Keratinocyte (primary cell): ENCODE data around the gene CHAMP1. TPM values are rescaled to one million over a fixed set of nuclear protein-coding genes. Genes with fewer than 3 reads are reported as not detected.
"Not testable (repeated sequence)": the region's sequence is repeated elsewhere in the genome, so short reads cannot be mapped to it uniquely, and the experiment has no call there.

Experiments
- DNase-seq: peaks from one replicate; pipeline ENCODE4 v3.0.0-alpha.2; 2011; ENCODE audit warnings: low read depth, missing footprints, low spot score
- FAIRE-seq: peaks from 2 replicates; lab custom pipeline; 2011; peaks lifted over from hg19 to GRCh38; lab: Jason Lieb, UNC
- H2AFZ ChIP-seq: 2 replicates; pipeline ENCODE4 v1.6.0; 2012; ENCODE audit warnings: low read length, control low read depth, inconsistent platforms; ENCODE audit not compliant: control insufficient read depth
- H3K27ac ChIP-seq: 2 replicates; pipeline ENCODE4 v1.5.1; 2011; ENCODE audit warnings: low read length; ENCODE audit not compliant: control insufficient read depth, insufficient read depth
- H3K27me3 ChIP-seq: 3 replicates; pipeline ENCODE4 v1.6.0; 2011; ENCODE audit warnings: low read length; ENCODE audit not compliant: control insufficient read depth, insufficient read depth; ENCODE audit errors: extremely low read depth
- H3K36me3 ChIP-seq, 2 experiments: 2 replicates in 1 of 2; 3 replicates in 1 of 2; pipeline ENCODE4 v1.5.1; 2011; ENCODE audit warnings: low read length in 2 of 2, mild to moderate bottlenecking in 1 of 2; ENCODE audit not compliant: control insufficient read depth in 2 of 2, insufficient read depth in 2 of 2; ENCODE audit errors: extremely low read depth in 1 of 2
- H3K4me1 ChIP-seq: 3 replicates; pipeline ENCODE4 v1.5.1; 2011; ENCODE audit warnings: low read length; ENCODE audit not compliant: control insufficient read depth, insufficient read depth; ENCODE audit errors: extremely low read depth
- H3K4me2 ChIP-seq: 3 replicates; pipeline ENCODE4 v1.6.0; 2011; ENCODE audit warnings: low read depth, low read length; ENCODE audit not compliant: control insufficient read depth, insufficient read depth; ENCODE audit errors: extremely low read depth
- H3K4me3 ChIP-seq, 3 experiments: fragments of 200-600 bp in 1 of 3; sonication (generic) in 1 of 3; 2 replicates in 2 of 3; 3 replicates in 1 of 3; pipeline ENCODE4 v1.5.1; 2011 to 2016; ENCODE audit warnings: low read length in 3 of 3, mild to moderate bottlenecking in 3 of 3, control low read depth in 2 of 3, inconsistent platforms in 1 of 3, low read depth in 1 of 3, mixed read lengths in 1 of 3, mixed run types in 1 of 3, moderate library complexity in 1 of 3; ENCODE audit not compliant: control insufficient read depth in 2 of 3, insufficient read depth in 2 of 3; ENCODE audit errors: extremely low read depth in 1 of 3
- H3K79me2 ChIP-seq: 2 replicates; pipeline ENCODE4 v1.6.0; 2012; ENCODE audit warnings: low read length; ENCODE audit not compliant: control insufficient read depth, insufficient read depth
- H3K9ac ChIP-seq: 3 replicates; pipeline ENCODE4 v1.6.0; 2011; ENCODE audit warnings: low read length; ENCODE audit not compliant: control insufficient read depth, insufficient read depth; ENCODE audit errors: extremely low read depth
- H3K9me1 ChIP-seq: 3 replicates; pipeline ENCODE4 v1.6.0; 2011; ENCODE audit warnings: low read length; ENCODE audit not compliant: control insufficient read depth, insufficient read depth; ENCODE audit errors: extremely low read depth
- H3K9me3 ChIP-seq: 2 replicates; pipeline ENCODE4 v1.5.1; 2012; ENCODE audit warnings: low read depth, low read length; ENCODE audit not compliant: control insufficient read depth
- H4K20me1 ChIP-seq: 3 replicates; pipeline ENCODE4 v1.6.0; 2011; ENCODE audit warnings: low read length; ENCODE audit not compliant: control insufficient read depth, insufficient read depth; ENCODE audit errors: extremely low read depth
- CTCF ChIP-seq, 3 experiments: IDR thresholded peaks in 1 of 3; conservative IDR thresholded peaks in 1 of 3; optimal IDR thresholded peaks in 1 of 3; 2 replicates in 2 of 3; 3 replicates in 1 of 3; pipeline versions ENCODE3 to v1.5.1; 2011; ENCODE audit warnings: low read length in 3 of 3, mild to moderate bottlenecking in 3 of 3, moderate library complexity in 2 of 3, control low read depth in 1 of 3, inconsistent platforms in 1 of 3; ENCODE audit not compliant: insufficient read depth in 2 of 3; ENCODE audit errors: extremely low read depth in 1 of 3
- EZH2 ChIP-seq: IDR thresholded peaks from one replicate; pipeline ENCODE4 v1.6.1; 2012; ENCODE audit warnings: inconsistent platforms, mild to moderate bottlenecking, low read length, moderate library complexity
- dilution Hi-C: fragments of 300-500 bp; cut with MboI; formaldehyde crosslinking; loops from one replicate; pipeline ENCODE4 v1.7.0; 2020; ENCODE audit warnings: low sequenced_read_pairs; ENCODE audit not compliant: extremely low pct_ligation_motif_present
- polyA plus RNA-seq, 5 experiments: library from polyadenylated mRNA; depleted of rRNA in 3 of 5; stranded (reverse) in 3 of 5; stranded (forward) in 1 of 5; unstranded in 1 of 5; fragments of >200 nt; gene quantifications; 1 replicate in 1 of 5; 2 replicates in 3 of 5; 3 replicates in 1 of 5; pipeline versions ENCODE4 v1.2.1 to v1.2.3, GENCODE V29; 2011 to 2012; ENCODE audit warnings: missing spikeins in 2 of 5, low read depth in 1 of 5, low replicate concordance in 1 of 5

The CHAMP1 gene
- polyA plus RNA-seq, 1 donor (not counting 4 experiments of a cell fraction or from before 2014, with no cell fraction given), result 14.2 TPM

- no peak for DNase-seq
- Histone ChIP-seq H3K27ac (no peak overlapping the region), H3K27me3 (no peaks in the 10 kb centered on the region), H3K4me3 (no peak overlapping the region), H3K4me2 (no peak overlapping the region), H3K36me3 (no peaks in the 10 kb centered on the region), H3K9me1 (no peaks in the 10 kb centered on the region), H3K9ac (no peak overlapping the region), H3K79me2 (no peaks in the 10 kb centered on the region), H4K20me1 (no peaks in the 10 kb centered on the region), H3K4me1 (no peaks in the 10 kb centered on the region), H3K9me3 (no peaks in the 10 kb centered on the region), H2AFZ (no peak overlapping the region)
- dilution Hi-C loops, result no loop called here
- no peak for FAIRE-seq
- TF ChIP-seq CTCF (optimal IDR thresholded peaks at IDR 0.05 in 1 of 3, IDR thresholded peaks at IDR 0.05 in 1 of 3, conservative IDR thresholded peaks at IDR 0.05 in 1 of 3; ENCODE audit: extremely low read depth in 1 of 3, insufficient read depth in 2 of 3, low read length in 3 of 3), result no peak
- no peak for TF ChIP-seq EZH2
Measured at GRCh38 chr13:114334305-114335053, 20.2 kb downstream of the CHAMP1 start.

GRCh38 chr13:114336457-114336856, 22.2 kb downstream of the CHAMP1 start:
- H3K9me3 ChIP-seq, H3K9me1 ChIP-seq, DNase-seq, H3K4me1 ChIP-seq, H3K36me3 ChIP-seq, H3K9ac ChIP-seq, H3K27ac ChIP-seq, dilution Hi-C loops, H3K27me3 ChIP-seq, H3K4me2 ChIP-seq, H2AFZ ChIP-seq, FAIRE-seq, H3K79me2 ChIP-seq, H4K20me1 ChIP-seq, H3K4me3 ChIP-seq: not testable (repeated sequence)

- Histone ChIP-seq H3K9ac (no peak overlapping the region), H2AFZ (no peak overlapping the region), H3K79me2 (no peaks in the 10 kb centered on the region), H3K27me3 (no peaks in the 10 kb centered on the region), H3K9me3 (no peaks in the 10 kb centered on the region), H4K20me1 (no peaks in the 10 kb centered on the region), H3K36me3 (no peaks in the 10 kb centered on the region), H3K4me1 (no peaks in the 10 kb centered on the region), H3K27ac (no peak overlapping the region), H3K9me1 (no peaks in the 10 kb centered on the region), H3K4me3 (no peak overlapping the region), H3K4me2 (no peak overlapping the region)
- no peak for TF ChIP-seq EZH2
- TF ChIP-seq CTCF (optimal IDR thresholded peaks at IDR 0.05 in 1 of 3, IDR thresholded peaks at IDR 0.05 in 1 of 3, conservative IDR thresholded peaks at IDR 0.05 in 1 of 3; ENCODE audit: extremely low read depth in 1 of 3, insufficient read depth in 2 of 3, low read length in 3 of 3), result no peak
- FAIRE-seq (no peak), DNase-seq (no peak)
- dilution Hi-C loops, result no loop called here
Measured at GRCh38 chr13:114338959-114339358, 24.7 kb downstream of the CHAMP1 start.
